Globus pallidus (tissue), 1 donor: ENCODE measurements around the gene EBF4.
"Not testable (repeated sequence)": the region's sequence is repeated elsewhere in the genome, so short reads cannot be mapped to it uniquely, and the experiment has no call there.

Source experiments
- DNase-seq: peaks from one replicate; pipeline ENCODE4 v3.0.0-alpha.2; 2015; ENCODE audit warnings: low spot score

The EBF4 gene

DNA sequence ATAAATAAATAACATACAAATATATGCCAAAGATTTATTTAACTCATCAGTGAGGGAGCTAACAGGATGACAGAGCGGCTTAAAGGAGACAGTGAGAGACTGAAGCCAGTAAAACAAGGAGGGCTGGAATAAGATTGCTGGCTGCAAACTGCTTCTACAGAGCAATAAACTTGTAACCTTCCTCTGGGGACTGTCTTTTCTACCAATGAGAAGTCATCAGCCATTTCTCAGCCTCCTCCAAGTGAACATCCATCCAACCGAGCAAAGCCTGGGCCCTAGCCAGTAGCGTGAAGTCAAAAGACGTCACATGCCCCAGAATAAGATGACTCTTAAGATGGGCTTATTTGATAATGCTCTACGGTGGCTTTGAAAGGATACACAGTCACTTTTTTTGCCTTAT, 65.4 kb downstream of the EBF4 start:
- DNase-seq: no peak

DNA sequence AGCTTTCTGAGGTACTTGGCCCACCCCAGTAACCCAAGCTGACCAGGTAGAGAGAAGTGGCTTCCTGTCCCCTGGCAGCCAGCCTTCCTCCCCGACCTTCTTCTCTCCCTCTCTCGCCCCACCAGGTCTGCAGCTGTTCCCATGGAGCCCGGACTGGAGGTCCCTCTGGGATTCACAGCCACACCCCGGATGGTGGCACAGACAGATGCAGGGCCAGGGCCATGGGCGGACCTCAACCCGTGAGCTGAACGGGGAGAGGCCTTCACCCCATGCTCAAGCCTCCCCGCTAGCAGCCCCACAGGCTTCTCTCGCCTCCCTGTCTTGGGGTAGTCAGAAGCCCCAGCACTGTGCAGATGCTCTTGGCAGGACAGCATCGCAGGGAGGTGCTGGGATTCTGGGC, 66.6 kb downstream of the EBF4 start:
- no peak for DNase-seq

DNA sequence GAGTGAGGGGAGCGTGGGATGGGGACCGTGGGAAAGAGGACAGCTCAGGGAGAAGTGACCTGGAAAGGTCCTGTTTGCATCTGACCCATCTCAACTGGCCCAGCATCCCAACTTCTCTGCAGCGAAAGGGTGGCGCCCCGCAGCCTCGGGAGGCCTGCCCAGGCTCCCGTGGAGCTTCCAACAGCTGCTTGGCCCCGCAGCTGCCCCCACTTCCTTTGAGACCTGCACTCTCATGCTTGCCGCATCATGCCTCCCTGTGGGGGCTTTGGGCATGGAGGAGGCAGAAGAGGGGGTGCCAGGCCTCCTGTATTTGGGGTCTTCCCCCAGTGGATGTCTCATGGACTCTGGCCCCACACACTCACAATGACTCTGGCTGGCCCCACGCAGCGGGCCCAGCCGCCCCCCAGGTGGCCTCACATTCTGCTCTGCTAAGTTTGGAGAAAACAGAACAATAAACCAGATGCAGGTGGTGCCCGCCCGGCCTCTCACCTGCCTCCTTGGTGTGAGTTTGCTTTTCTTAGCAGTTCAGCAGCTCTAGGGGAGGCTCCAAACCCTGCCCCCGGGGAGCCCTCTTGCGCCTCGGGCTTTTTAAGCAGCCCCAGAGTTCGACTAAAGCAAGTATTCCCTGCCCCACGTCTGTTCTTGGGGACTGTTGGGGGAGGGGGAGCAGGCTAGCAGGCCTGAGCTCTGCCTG, 67.2 kb downstream of the EBF4 start:
- DNase-seq: no peak

DNA sequence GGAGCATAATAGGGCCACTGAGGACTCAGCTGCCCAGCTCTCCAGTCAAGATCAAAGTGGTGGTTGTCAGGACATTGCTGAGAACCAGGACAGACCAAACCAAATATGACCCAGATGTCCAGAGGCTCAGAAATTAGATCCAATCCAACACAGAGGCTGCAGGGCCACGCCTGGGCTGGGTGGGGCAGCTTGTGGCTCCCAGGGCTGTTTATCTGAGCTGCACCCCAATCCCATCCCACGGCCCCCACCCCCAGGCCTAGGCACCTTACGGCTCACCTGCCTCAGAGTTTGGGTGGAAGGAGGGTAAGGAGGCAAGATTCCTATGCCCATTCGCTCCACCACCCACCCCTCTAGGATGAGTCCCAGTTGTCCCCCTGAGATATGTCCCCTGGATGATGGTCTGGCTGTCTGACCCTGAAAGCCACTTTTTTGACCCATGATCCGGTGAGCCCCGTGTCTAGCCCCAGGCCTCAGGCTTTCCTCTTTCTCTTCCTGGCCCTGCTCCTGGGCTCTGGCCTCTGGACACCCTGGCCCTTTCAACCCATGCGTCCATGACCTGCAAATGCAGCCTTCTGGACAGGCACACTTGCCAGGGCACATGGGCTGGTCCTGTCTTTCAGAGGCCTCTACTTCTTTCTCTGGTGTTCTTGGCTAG, 67.8 kb downstream of the EBF4 start:
- DNase-seq: no peak

DNA sequence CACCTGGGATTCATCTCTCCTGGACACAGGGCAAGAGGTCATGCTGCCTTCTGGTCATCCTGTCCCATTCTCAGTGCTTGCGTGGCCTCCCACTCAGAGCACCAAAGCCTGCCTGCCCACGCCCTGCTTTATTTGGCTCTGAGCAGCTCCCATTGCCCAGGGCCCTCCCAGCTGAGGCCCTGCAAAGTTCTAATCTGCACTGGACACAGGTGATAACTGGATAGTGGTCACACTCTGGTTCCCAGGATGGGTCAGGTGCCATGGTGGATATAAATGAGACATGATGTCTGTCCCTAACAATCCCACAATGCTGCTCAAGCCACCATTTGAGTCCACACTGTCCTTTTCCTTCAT, 68.3 kb downstream of the EBF4 start:
- DNase-seq: no peak

DNA sequence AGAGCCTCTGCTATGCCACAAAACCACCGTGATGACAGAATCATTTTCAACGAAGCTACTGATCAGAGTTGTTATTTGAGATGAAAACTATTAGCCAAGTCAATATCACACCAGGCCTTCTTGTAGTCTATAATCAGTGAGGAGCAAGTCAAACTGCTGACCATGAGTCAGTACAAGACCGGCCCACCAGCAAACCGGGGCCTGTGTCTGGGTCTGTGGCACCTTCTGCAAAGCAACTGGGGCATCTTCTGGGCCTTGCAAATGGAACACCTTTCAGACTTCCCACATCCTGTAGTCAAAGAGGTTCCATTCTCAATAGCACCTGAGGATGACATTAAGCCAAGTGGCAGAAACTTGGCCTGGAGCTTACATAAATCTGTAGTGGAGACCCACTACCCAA, 69.3 kb downstream of the EBF4 start:
- no peak for DNase-seq

DNA sequence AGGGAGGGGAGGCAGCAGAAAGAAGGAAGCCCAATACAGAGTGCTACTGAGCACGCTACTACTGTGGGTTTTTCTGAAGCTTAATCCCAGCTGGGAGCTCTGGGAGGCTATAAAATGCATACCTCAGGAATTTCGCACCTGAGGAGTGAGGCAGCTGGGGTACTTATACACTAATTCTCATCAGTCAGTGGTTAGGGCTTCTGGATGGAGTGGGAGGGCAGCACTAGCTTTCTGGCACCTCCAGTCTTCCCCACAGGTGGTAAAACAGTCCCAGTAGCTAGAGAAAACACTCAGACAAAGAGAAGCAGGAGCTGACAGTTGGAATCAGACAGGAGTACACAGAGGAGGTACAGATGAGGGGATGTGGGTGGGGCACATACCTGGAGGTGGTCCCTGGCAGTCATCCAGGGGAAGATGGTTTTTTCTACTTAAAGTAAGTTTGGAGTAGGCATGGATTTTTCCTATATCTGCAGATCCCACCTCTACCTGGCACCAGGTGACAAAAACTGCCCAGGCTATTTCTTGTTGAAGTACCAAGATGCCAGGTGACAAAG, 70.1 kb downstream of the EBF4 start:
- DNase-seq: no peak

DNA sequence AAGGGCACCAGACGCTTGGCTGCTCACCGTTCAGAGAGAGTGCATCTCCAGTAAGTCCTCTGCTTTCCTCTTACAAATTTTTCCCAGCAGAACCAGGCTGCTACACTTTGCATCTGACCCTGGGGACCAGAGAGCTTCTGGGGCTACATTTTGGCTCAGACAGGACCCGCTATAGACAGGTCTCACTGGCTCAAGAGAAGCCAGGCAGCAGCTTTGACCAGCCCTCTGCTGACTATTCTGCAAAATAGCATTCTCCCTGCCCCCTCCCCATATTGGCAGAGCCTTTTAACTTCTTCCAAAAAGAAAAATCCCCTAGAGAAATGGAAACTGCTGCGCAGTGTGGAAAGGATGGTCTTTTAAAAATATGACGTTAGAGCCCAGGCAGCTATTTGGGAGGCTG, 70.6 kb downstream of the EBF4 start:
- no peak for DNase-seq

DNA sequence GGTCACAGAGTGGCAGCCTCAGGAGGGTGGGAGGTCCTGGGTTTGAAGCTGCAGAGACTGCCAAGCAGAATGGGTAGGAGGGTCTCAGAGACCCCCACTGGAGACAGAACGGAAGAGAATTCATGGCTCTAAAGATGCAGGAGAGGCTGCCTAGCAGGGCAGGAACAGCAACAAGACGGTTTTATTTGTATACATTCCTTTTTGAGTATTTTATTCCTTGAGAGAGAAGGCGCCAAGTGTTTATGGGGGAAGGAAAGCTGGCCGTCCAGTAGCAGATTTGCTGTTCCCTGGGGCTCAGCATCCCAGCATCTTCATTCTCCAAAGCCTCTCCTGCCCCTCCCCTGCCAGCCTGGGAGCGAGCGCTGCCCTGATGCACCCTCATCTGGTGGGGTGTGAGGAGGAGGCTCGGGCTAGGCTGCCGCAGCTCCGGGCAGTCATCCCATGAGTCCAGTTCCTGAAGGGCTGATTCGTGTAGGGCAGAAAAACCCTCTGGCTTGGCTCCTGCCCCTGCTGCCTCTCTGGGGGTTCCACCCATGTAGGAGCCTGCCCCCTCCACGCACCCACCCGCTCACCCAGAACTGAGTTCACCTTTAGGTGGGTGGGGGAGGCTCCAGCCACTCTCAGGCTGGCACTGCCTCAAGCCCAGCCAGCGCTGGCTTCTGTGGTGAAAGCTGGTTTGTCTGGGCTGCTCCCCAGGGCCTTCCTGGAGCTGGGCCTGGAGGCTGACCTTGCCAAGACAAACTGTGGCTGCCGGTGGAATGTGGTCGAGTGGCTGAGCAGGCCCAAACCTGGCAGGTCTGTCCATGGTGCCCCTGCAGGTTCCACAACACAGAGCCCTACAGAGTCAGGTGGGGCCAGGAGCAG, 75.4 kb downstream of the EBF4 start:
- DNase-seq: no peak

DNA sequence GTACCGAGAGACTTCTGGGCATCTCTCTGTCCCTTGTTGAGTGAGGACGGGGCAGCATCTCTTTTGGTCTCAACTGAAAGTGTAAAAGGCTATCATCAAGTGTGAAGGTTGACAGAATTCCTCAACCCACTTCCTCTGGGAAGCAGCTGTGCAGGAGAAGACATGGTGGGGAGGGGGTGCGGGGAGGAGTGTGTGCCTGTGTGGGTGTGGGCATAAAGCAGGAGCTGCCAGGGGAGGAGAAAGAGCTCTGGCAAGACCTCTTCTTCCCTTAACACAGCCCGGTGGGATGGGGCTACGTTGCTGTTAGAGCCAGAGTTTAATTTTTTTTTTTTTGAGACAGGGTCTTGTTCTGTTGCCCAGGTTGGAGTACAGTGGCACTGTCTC, 76.0 kb downstream of the EBF4 start:
- no peak for DNase-seq

DNA sequence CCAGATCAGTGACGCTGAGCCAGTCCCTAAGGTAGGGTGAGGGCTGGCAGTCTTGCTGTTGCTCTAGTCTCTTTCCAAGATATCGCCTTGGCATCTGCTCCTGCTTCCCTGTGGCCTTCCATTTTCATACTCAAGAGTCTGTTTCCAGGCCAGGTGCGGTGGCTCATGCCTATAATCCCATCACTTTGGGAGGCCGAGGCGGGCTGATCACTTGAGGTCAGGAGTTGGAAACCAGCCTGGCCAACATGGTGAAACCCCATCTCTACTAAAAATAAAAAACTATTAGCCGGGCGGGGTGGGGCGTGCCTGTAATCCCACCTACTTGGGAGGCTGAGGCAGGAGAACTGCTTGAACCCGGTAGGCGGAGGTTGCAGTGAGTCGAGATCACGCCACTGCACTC, 77.5 kb downstream of the EBF4 start:
- DNase-seq: not testable (repeated sequence)

DNA sequence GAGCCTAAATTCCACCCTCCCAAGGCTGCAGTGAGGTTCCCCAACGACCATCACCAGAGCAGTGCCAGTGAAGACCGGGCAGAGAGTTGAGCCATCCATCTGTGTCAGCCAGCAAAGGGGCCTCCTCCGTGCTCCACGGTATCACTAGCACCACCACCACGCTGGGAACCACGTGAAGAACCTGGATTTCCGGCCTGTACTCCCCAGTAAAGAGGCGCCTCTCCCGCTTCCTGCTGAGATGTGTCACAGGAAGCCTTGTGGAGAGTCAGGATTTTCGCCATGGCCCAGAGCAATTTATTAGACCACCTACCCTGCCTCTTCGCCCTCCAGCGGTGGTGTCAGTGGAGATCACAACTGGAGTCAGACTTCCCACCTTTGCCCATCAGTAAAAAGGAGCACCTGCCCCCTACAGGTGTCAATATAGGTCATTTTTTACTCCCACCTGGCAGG, 79.1 kb downstream of the EBF4 start:
- no peak for DNase-seq

DNA sequence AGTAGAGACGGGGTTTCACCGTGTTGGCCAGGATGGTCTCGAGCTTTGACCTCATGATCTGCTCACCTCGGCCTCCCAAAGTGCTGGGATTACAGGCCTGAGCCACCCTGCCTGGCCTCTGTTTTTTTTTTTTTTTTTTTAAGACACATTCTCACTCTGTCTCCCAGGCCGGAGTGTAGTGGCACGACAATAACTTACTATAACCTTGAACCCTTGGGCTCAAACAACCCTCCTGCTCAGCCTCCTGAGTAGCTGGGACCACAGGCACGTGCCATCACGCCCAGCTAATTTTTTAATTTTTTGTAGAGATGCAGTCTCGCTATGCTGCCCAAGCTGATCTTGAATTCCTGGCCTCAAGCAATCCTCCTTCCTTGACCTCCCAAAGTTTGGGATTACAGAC, 81.2 kb downstream of the EBF4 start:
- DNase-seq: no peak

DNA sequence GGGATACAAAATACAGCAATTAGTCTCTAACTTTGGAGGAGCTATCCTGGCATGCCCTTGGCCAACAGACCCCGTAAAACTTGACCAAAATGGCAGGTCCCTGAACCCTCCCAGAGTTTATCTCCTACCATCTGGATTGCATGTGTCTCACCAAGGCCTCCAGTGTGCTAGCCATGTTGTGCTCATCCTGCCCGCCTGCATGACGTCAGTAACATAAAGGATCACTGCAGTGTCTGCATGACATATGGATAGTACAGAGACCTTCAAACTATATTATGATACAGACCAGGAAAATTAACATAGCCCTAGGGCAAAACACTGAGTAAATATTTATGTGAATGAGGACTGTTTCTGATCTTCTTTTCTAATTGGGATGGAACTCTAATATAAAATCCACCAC, 82.6 kb downstream of the EBF4 start:
- no peak for DNase-seq

DNA sequence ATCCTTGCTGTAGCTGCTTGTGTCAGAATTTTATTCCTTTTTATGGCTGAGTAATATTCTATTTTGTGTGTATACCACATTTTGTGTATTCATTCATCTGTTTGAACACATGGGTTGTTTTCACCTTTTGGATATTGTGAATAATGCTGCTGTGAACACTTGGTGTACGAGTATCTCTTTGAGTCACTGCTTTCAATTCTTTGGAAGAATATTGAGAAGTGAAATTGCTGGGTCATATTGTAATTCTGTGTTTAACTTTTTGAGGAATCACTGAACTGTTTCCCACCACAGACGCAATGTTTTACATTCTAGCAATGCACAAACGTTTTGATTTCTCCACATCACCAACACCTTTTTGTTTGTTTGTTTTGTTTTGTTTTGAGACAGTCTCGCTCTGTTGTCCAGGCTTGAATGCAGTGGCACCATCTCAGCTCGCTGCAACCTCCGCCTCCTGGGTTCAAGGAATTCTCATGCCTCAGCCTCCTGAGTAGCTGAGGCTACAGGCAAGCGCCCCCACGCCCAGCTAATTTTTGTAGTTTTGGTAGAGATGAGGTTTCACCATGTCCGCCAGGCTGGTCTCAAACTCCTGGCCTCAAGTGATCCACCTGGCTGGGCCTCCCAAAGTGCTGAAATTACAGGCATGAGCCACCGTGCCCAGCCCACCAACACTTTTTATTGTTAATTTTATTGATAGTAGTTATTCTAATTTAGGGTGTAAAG, 86.2 kb downstream of the EBF4 start:
- DNase-seq: no peak

DNA sequence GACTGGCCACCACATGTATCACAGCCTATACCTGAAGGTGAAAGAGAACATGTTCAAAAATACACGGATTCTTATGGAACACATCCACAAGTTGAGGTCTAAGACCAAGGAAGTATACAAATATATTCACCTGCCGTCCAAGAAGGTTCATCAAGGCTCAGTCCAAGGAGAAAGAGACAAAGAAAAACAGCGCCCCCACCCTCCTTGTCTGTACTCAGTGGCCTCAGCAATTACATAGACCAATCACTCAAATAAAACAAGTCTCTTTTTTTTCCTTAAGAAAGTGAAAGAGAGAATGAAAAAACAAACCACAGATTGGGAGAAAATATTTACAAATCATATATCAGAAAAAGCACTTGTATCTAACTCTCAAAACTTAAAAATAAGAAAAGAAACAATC, 88.4 kb downstream of the EBF4 start:
- no peak for DNase-seq

DNA sequence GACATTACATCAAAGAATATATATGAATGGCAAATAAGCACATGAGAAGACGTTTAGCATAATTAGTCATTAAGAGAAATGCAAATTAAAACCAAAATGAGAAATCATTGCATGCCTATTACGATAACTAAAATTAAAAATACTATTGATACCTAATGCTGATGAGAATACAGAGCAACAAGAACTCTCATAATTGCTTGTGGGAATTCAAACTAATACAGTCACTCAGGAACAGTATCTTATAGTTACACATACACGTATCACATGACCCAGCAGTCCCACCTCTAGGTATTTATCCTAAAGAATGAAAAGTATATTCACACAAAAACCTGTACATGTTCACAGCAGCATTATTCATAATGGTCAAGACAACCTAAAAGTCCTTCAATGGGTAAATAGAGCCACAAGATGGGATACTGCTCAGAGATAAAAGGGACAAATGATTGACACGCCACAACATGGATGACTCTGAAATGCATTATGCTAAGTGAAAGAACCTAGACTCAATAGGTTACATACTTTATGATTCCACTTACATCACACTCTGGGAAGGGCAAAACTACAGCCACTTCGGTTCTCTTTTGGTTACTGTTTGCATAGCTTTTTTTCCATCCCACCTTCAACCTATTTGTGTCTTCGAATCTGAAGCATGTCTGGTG, 91.5 kb downstream of the EBF4 start:
- DNase-seq: no peak

DNA sequence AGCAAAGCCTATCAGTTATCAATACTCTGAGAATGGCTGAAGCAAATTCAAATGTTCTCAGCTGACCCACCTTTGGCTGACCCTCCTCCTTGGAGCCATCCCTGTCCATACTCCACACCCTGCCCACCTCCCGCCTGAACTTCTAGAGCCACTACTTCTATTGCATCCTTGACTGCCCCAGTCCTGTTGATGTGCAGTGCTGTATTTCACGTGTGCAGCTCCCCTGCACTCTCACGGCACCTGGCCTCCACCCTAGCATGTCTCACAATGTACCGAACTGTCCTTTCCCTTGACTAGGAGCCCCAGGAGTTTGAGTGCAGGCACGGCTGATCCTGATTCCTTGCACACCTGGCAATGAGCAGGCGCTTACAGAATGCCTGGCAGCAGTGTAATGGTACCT, 100.9 kb downstream of the EBF4 start:
- no peak for DNase-seq

DNA sequence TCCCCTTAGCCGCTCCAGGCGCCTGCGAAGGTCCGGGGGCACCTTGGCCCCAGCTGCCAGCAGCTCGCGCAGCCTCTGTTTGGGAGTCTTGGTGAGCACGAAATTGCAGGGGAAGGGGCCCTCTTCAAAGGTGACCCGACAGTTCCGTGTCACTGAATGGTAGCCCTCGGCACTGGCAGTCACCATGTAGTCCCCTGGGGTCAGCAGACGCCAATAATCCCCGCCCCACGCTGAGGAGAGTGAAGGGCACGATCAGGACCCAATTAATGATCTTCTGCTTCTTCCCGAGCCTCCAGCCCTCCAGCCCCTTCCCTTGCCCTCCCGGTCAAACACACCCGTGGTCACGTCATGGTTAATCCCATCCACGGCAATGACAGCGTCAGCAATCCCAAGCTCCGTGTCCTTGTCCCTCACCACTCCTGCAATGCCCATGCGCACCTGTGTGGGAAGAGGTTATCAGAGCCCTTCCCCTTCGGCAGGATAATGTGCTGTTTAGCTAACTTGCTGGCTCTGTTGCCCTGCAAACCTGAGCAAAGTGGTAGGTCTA, 101.7 kb downstream of the EBF4 start:
- DNase-seq: no peak

DNA sequence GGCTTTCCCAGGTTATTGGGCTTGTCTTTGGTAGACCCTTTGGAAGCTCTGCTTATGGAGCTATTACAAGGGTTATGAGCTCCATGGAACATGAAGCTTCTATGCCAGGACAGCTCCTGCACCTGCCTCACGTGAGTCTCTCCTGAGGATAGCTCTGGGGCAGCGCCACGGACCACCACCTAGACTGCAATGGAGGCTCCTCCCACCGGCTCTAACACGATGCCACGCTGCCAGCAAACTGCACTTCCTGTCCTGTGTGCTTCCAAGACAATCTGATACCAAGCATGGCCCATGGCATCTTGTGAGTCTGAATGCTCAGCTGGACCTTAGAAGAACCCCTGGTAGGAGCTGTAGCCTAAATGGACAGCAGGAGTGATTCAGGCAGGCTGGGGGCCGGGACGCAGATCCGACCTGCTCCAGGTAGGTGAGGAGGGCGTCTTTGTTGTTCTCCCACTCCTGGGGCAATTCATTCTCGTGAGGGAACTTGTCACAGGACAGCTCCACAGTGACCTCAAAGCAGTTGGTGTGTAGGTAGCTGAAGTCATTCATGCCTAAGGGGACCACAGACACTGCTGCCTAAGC, 102.4 kb downstream of the EBF4 start:
- no peak for DNase-seq

DNA sequence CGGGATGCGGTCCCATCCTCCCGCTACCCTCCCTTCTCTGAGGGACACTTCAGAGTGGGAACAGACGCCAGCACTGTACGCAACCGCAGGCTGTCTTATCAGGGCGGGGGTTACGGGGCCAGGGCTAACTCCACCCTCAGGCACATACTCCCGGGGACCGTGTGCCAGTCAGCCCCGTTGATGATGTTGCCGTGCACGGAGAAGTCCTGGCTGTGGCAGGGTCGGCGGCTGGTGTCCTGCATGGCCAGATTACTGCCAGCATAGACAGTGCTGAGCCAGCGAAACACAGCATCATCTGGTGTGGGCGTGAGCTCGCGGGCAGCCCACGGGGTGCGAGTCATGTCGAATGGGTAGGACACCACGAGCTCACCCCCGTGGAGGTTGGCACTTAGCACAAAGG, 102.9 kb downstream of the EBF4 start:
- DNase-seq: no peak
